Skeletal muscle tissue (tissue), 4 donors: ENCODE results near the gene ABCB9. TPM values are rescaled to one million over a fixed set of nuclear protein-coding genes. Genes with fewer than 3 reads are reported as not detected.
A peak's percentile ranks its signal among the peaks of the same experiment; 100 is the strongest.

ENCODE experiments used
- H3K27ac ChIP-seq: one replicate; pipeline ENCODE4 v1.7.0; 2013; ENCODE audit warnings: mild to moderate bottlenecking, low read depth, low read length, inconsistent platforms
- H3K27me3 ChIP-seq, 3 donors: one replicate each; pipeline ENCODE4 v1.7.0; 2013; ENCODE audit warnings: low read length in 3 of 3; ENCODE audit not compliant: control insufficient read depth in 3 of 3, insufficient read depth in 3 of 3
- H3K36me3 ChIP-seq, 3 donors: one replicate each; pipeline ENCODE4 v1.7.0; 2013; ENCODE audit warnings: low read length in 3 of 3; ENCODE audit not compliant: control insufficient read depth in 3 of 3, insufficient read depth in 3 of 3
- H3K4me1 ChIP-seq, 3 donors: one replicate each; pipeline ENCODE4 v1.7.0; 2013; ENCODE audit warnings: low read length in 3 of 3, mild to moderate bottlenecking in 3 of 3; ENCODE audit not compliant: control insufficient read depth in 3 of 3, insufficient read depth in 3 of 3
- H3K4me3 ChIP-seq, 3 donors: one replicate each; pipeline ENCODE4 v1.7.0; 2013; ENCODE audit warnings: low read length in 3 of 3
- H3K9ac ChIP-seq, 3 donors: one replicate each; pipeline ENCODE4 v1.7.0; 2013; ENCODE audit warnings: low read length in 3 of 3, mild to moderate bottlenecking in 3 of 3, moderate library complexity in 2 of 3, low read depth in 1 of 3
- H3K9me3 ChIP-seq, 3 donors: one replicate each; pipeline ENCODE4 v1.7.0; 2013; ENCODE audit warnings: low read length in 3 of 3; ENCODE audit not compliant: control insufficient read depth in 3 of 3
- total RNA-seq: library from RNA; depleted of rRNA; stranded (reverse); fragments of >200 nt; gene quantifications from one replicate; pipeline ENCODE4 v1.2.3, GENCODE V29; 2014
- donor health status: Osteomylitis.

ABCB9 gene
- total RNA-seq, 1 donor from 2014 or later = 2.6 TPM

- H3K27me3 ChIP-seq = no peaks in the 10 kb centered on the region
- no peaks in the 10 kb centered on the region for H3K9me3 ChIP-seq
- no peak overlapping the region for H3K4me3 ChIP-seq
- H3K36me3 ChIP-seq = peaks cover 23 to 25% (median 24%) of the 10 kb centered on the region in 3 donors
- no peak overlapping the region for H3K9ac ChIP-seq
- no peak overlapping the region for H3K27ac ChIP-seq
- peaks cover 13 to 19% (median 17%) of the 10 kb centered on the region in 3 donors for H3K4me1 ChIP-seq
Measured at GRCh38 chr12:122988612-122989212, 22.4 kb upstream of the ABCB9 start.

GRCh38 chr12:122988036-122988435 lies 21.8 kb upstream of the ABCB9 start:
- Histone ChIP-seq H3K27me3 (no peaks in the 10 kb centered on the region), H3K36me3 (peaks cover 27 to 28% (median 28%) of the 10 kb centered on the region in 3 donors), H3K9ac (no peak overlapping the region), H3K9me3 (no peaks in the 10 kb centered on the region), H3K4me1 (peaks cover 17 to 24% (median 23%) of the 10 kb centered on the region in 3 donors), H3K4me3 (no peak overlapping the region), H3K27ac (no peak overlapping the region)

- Histone ChIP-seq H3K9me3 (no peaks in the 10 kb centered on the region), H3K27ac (no peak overlapping the region), H3K4me1 (peaks cover 25 to 31% (median 30%) of the 10 kb centered on the region in 3 donors), H3K9ac (no peak overlapping the region), H3K27me3 (no peaks in the 10 kb centered on the region), H3K36me3 (peaks cover 31 to 35% (median 33%) of the 10 kb centered on the region in 3 donors), H3K4me3 (no peak overlapping the region)
Measured at GRCh38 chr12:122987086-122987951, 21.1 kb upstream of the ABCB9 start.

GRCh38 chr12:122986258-122986871 lies 20.1 kb upstream of the ABCB9 start:
- no peak overlapping the region for H3K27ac ChIP-seq
- H3K9ac ChIP-seq = no peak overlapping the region
- H3K36me3 ChIP-seq = peaks cover 33 to 41% (median 38%) of the 10 kb centered on the region in 3 donors
- no peaks in the 10 kb centered on the region for H3K27me3 ChIP-seq
- H3K4me1 ChIP-seq = peaks cover 34 to 41% (median 40%) of the 10 kb centered on the region in 3 donors
- H3K9me3 ChIP-seq = no peaks in the 10 kb centered on the region
- H3K4me3 ChIP-seq = no peak overlapping the region

- H3K27ac ChIP-seq = peak overlapping the region; percentile 58
- H3K9ac ChIP-seq = peak overlapping the region in 1 of 3 donors; percentile 62
- no peaks in the 10 kb centered on the region for H3K9me3 ChIP-seq
- H3K4me1 ChIP-seq = peaks cover 38 to 44% (median 43%) of the 10 kb centered on the region in 3 donors
- H3K27me3 ChIP-seq = no peaks in the 10 kb centered on the region
- peaks cover 33 to 41% (median 38%) of the 10 kb centered on the region in 3 donors for H3K36me3 ChIP-seq
- no peak overlapping the region for H3K4me3 ChIP-seq
Measured at GRCh38 chr12:122985338-122986257, 19.3 kb upstream of the ABCB9 start.

- peaks cover 30 to 41% (median 38%) of the 10 kb centered on the region in 3 donors for H3K36me3 ChIP-seq
- H3K4me3 ChIP-seq = peak overlapping the region in 2 of 3 donors; percentile 35 to 56
- H3K9me3 ChIP-seq = no peaks in the 10 kb centered on the region
- peak overlapping the region in 2 of 3 donors; percentile 48 to 62 for H3K9ac ChIP-seq
- peaks cover 44 to 51% (median 48%) of the 10 kb centered on the region in 3 donors for H3K4me1 ChIP-seq
- H3K27ac ChIP-seq = peak overlapping the region; percentile 58
- H3K27me3 ChIP-seq = no peaks in the 10 kb centered on the region
Measured at GRCh38 chr12:122984612-122985337, 18.5 kb upstream of the ABCB9 start.

GRCh38 chr12:122983789-122984515 lies 17.7 kb upstream of the ABCB9 start:
- peak overlapping the region; percentile 10 for H3K27ac ChIP-seq
- no peaks in the 10 kb centered on the region for H3K27me3 ChIP-seq
- no peaks in the 10 kb centered on the region for H3K9me3 ChIP-seq
- H3K4me1 ChIP-seq = peaks cover 52 to 59% (median 56%) of the 10 kb centered on the region in 3 donors
- peak overlapping the region in 1 of 3 donors; percentile 13 for H3K4me3 ChIP-seq
- H3K9ac ChIP-seq = peak overlapping the region in 1 of 3 donors; percentile 62
- H3K36me3 ChIP-seq = peaks cover 30 to 41% (median 38%) of the 10 kb centered on the region in 3 donors

- H3K9ac ChIP-seq = peak overlapping the region in 1 of 3 donors; percentile 45
- H3K4me3 ChIP-seq = no peak overlapping the region
- no peaks in the 10 kb centered on the region for H3K27me3 ChIP-seq
- peaks cover 24 to 41% (median 34%) of the 10 kb centered on the region in 3 donors for H3K36me3 ChIP-seq
- H3K4me1 ChIP-seq = peaks cover 54 to 67% (median 59%) of the 10 kb centered on the region in 3 donors
- H3K9me3 ChIP-seq = no peaks in the 10 kb centered on the region
- H3K27ac ChIP-seq = no peak overlapping the region
Measured at GRCh38 chr12:122982963-122983788, 16.9 kb upstream of the ABCB9 start.
